Peyer's patch (tissue), 4 donors: ENCODE results near the gene TLR10.

Experiments
- CTCF ChIP-seq, 6 experiments: fragments of 450-650 bp in 4 of 6; fragments of 200-600 bp in 2 of 6; sonication (generic) in 1 of 6; IDR thresholded peaks; one replicate each; pipeline ENCODE4 v1.5.1; 2017 to 2019; ENCODE audit warnings: antibody characterized with exemption in 6 of 6, mild to moderate bottlenecking in 3 of 6, moderate library complexity in 1 of 6
- POLR2A ChIP-seq, 2 donors: fragments of 450-650 bp; IDR thresholded peaks; one replicate each; pipeline ENCODE4 v1.5.1; 2017; ENCODE audit warnings: antibody characterized with exemption in 2 of 2, mild to moderate bottlenecking in 2 of 2, moderate library complexity in 2 of 2

- TF ChIP-seq POLR2A (IDR thresholded peaks at IDR 0.05) = no peak
- no peak for TF ChIP-seq CTCF (IDR thresholded peaks at IDR 0.05)
Measured at GRCh38 chr4:38795087-38795486, 12.3 kb upstream of the TLR10 start.
